Caco-2 (cell line): ENCODE measurements around the gene CEP131. TPM values are rescaled to one million over a fixed set of nuclear protein-coding genes. Genes with fewer than 3 reads are reported as not detected.
A peak's percentile ranks its signal among the peaks of the same experiment; 100 is the strongest.

ENCODE experiments used
- BruUV-seq: library from RNA; stranded (reverse); fragments of 400-500 nt; replicated peaks from 2 replicates; lab custom pipeline; 2021; lab: Mats Ljungman, UMichigan
- CTCF ChIA-PET: fragments of 300-600 bp; sonication (Branson Sonifier 250); formaldehyde crosslinking; loops from one replicate; lab custom pipeline; 2022; ENCODE audit warnings: antibody characterized with exemption; lab: Charles Lee
- POLR2A ChIA-PET: fragments of 300-600 bp; sonication (Branson Sonifier 250); formaldehyde crosslinking; loops from one replicate; lab custom pipeline; 2022; ENCODE audit warnings: antibody characterized with exemption; lab: Charles Lee
- DNase-seq, 2 experiments: peaks; one replicate each; pipeline versions ENCODE4 v3.0.0 to v3.0.0-alpha.2; 2020 to 2022
- H3K27me3 ChIP-seq: replicated peaks from 2 replicates; pipeline ENCODE4 v1.6.0; 2011; ENCODE audit warnings: low read length; ENCODE audit not compliant: control insufficient read depth, insufficient read depth
- H3K36me3 ChIP-seq: 2 replicates; pipeline ENCODE4 v1.5.1; 2011; ENCODE audit warnings: low read length; ENCODE audit not compliant: control insufficient read depth, insufficient read depth
- H3K4me1 ChIP-seq: fragments of 250-450 bp; sonication (Bioruptor Pico); 2 replicates; pipeline ENCODE4 v1.5.1; 2020; ENCODE audit warnings: mild to moderate bottlenecking
- H3K4me3 ChIP-seq: 2 replicates; pipeline ENCODE4 v1.5.1; 2011; ENCODE audit warnings: low read depth, mild to moderate bottlenecking, control low read depth, low read length
- H3K9me3 ChIP-seq: fragments of 250-450 bp; sonication (Bioruptor Pico); 2 replicates; pipeline ENCODE4 v1.5.1; 2020; ENCODE audit warnings: mild to moderate bottlenecking, moderate library complexity
- H3K27ac Mint-ChIP-seq: one replicate; pipeline ENCODE4 v1.8.0; 2022; ENCODE audit warnings: mixed read lengths; ENCODE audit not compliant: unreplicated experiment
- H3K27me3 Mint-ChIP-seq: one replicate; pipeline ENCODE4 v1.8.0; 2022; ENCODE audit warnings: mixed read lengths; ENCODE audit not compliant: insufficient read depth, unreplicated experiment
- H3K36me3 Mint-ChIP-seq: one replicate; pipeline ENCODE4 v1.8.0; 2022; ENCODE audit warnings: mild to moderate bottlenecking, mixed read lengths; ENCODE audit not compliant: insufficient read depth, unreplicated experiment
- H3K4me1 Mint-ChIP-seq: one replicate; pipeline ENCODE4 v1.8.0; 2022; ENCODE audit warnings: low read depth, mixed read lengths; ENCODE audit not compliant: unreplicated experiment
- H3K4me3 Mint-ChIP-seq: one replicate; pipeline ENCODE4 v1.8.0; 2022; ENCODE audit warnings: mild to moderate bottlenecking, moderate library complexity, mixed read lengths; ENCODE audit not compliant: unreplicated experiment
- H3K9me3 Mint-ChIP-seq: one replicate; pipeline ENCODE4 v1.8.0; 2022; ENCODE audit warnings: mixed read lengths; ENCODE audit not compliant: unreplicated experiment
- intact Hi-C: fragments of 100-400 bp; cut with micrococcal nuclease; formaldehyde crosslinking; loops from one replicate; pipeline ENCODE4 v1.10.0; 2022; ENCODE audit not compliant: unreplicated experiment
- total RNA-seq: library from RNA; stranded (reverse); gene quantifications from 2 replicates; pipeline ENCODE4 v1.2.3, GENCODE V29; 2022
- TF ChIP-seq, protein P1 (sequence below), 2 experiments: fragments of 200-600 bp in 1 of 2; IDR thresholded peaks; 1 replicate in 1 of 2; 2 replicates in 1 of 2; pipeline versions ENCODE4 v1.5.1 to v1.8.0; 2011 to 2022; ENCODE audit warnings: antibody characterized with exemption in 1 of 2, control low read depth in 1 of 2, inconsistent platforms in 1 of 2, low read depth in 1 of 2, low read length in 1 of 2, mild to moderate bottlenecking in 1 of 2, moderate library complexity in 1 of 2; ENCODE audit not compliant: insufficient read depth in 1 of 2, severe bottlenecking in 1 of 2, unreplicated experiment in 1 of 2

CEP131 gene
- total RNA-seq, 1 experiment from 2014 or later, result 28.4 TPM

DNA sequence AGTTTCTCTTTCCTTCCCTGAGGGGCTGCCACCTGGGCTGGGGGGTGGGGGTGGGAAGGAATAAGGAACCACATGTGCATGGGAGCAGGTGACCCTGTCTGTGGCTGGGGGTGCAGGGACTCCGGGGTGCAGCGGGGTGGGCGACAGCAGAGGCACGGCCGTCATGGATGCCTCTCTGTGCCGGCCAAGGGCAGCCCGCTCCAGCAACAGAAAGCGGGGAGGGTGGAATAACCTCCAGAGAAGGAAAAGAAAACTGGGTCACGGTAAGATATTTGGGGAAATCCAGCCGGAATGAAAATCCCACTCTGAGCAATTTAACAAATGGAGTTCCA, 20.5 kb upstream of the CEP131 start:
- Histone ChIP-seq H3K4me3 (no peak overlapping the region), H3K36me3 (no peaks in the 10 kb centered on the region), H3K27me3 (no peaks in the 10 kb centered on the region), H3K4me1 (no peaks in the 10 kb centered on the region), H3K9me3 (no peaks in the 10 kb centered on the region)
- Mint-ChIP-seq H3K9me3 (no peaks in the 10 kb centered on the region), H3K27ac (no peak overlapping the region), H3K4me3 (no peak overlapping the region), H3K4me1 (peaks cover 6% of the 10 kb centered on the region), H3K36me3 (peaks cover 82% of the 10 kb centered on the region), H3K27me3 (no peaks in the 10 kb centered on the region)
- no TSS peak for BruUV-seq
- ChIA-PET CTCF (no interaction called here), POLR2A (no interaction called here)
- TF ChIP-seq, protein P1, sequence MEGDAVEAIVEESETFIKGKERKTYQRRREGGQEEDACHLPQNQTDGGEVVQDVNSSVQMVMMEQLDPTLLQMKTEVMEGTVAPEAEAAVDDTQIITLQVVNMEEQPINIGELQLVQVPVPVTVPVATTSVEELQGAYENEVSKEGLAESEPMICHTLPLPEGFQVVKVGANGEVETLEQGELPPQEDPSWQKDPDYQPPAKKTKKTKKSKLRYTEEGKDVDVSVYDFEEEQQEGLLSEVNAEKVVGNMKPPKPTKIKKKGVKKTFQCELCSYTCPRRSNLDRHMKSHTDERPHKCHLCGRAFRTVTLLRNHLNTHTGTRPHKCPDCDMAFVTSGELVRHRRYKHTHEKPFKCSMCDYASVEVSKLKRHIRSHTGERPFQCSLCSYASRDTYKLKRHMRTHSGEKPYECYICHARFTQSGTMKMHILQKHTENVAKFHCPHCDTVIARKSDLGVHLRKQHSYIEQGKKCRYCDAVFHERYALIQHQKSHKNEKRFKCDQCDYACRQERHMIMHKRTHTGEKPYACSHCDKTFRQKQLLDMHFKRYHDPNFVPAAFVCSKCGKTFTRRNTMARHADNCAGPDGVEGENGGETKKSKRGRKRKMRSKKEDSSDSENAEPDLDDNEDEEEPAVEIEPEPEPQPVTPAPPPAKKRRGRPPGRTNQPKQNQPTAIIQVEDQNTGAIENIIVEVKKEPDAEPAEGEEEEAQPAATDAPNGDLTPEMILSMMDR (IDR thresholded peaks at IDR 0.05; ENCODE audit: insufficient read depth in 1 of 2, low read depth in 1 of 2, low read length in 1 of 2, severe bottlenecking in 1 of 2, unreplicated experiment in 1 of 2), result no peak
- intact Hi-C loops, result no loop called here
- no peak for DNase-seq

DNA sequence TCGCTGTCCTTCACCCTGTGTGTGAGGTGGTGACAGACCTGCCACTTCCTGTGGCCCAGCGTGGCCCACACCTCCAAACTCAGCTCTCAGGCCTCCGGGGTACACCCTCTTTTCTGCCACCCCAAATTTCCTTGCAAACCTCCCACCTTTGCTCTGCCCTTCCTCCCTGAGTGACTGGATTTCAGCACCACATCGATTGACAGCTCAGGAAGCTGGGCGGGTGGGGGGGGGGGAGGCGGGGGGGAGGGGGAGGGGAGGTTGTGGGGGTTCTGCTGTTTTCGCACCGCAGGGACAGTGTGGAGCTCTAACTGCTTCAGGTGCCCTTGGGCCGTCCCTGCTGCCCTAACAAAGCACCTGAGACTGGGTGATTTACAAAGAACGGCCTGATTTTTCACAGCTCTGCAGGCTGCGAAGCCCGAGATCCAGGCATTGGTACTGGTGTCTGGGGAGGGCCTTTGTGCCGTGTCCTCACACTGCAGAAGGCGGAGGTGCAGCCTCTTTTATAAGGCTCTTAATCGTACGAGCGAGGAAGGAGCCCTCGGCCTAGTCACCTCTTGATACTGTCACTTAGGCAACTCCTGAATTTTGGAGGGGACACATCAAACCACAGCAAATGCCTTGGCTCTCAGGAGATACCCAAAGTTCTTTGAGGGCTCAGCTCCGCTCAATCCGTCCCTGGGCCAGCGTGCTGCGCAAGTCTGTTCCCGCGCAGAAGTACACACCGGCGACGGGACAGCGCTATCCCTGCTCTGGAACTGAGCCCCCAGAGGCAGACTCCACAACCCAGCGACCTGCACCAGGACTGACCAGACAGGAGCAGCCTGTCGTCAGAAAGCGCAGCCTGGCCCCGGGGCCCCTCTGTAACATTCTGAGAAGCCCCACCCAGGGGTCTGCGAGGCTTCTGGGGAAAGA, 19.9 kb upstream of the CEP131 start:
- Mint-ChIP-seq H3K27me3 (no peaks in the 10 kb centered on the region), H3K4me3 (no peak overlapping the region), H3K9me3 (no peaks in the 10 kb centered on the region), H3K27ac (no peak overlapping the region), H3K4me1 (peaks cover 6% of the 10 kb centered on the region), H3K36me3 (peaks cover 76% of the 10 kb centered on the region)
- Histone ChIP-seq H3K27me3 (no peaks in the 10 kb centered on the region), H3K36me3 (no peaks in the 10 kb centered on the region), H3K4me3 (no peak overlapping the region), H3K4me1 (peaks cover 5% of the 10 kb centered on the region; the same call in 1 of the 2 replicates), H3K9me3 (no peaks in the 10 kb centered on the region)
- BruUV-seq, result no TSS peak
- intact Hi-C loops, result no loop called here
- TF ChIP-seq, protein P1 (IDR thresholded peaks at IDR 0.05; ENCODE audit: insufficient read depth in 1 of 2, low read depth in 1 of 2, low read length in 1 of 2, severe bottlenecking in 1 of 2, unreplicated experiment in 1 of 2), result no peak
- CTCF ChIA-PET, result no interaction called here
- POLR2A ChIA-PET, result no interaction called here
- DNase-seq, result no peak

DNA sequence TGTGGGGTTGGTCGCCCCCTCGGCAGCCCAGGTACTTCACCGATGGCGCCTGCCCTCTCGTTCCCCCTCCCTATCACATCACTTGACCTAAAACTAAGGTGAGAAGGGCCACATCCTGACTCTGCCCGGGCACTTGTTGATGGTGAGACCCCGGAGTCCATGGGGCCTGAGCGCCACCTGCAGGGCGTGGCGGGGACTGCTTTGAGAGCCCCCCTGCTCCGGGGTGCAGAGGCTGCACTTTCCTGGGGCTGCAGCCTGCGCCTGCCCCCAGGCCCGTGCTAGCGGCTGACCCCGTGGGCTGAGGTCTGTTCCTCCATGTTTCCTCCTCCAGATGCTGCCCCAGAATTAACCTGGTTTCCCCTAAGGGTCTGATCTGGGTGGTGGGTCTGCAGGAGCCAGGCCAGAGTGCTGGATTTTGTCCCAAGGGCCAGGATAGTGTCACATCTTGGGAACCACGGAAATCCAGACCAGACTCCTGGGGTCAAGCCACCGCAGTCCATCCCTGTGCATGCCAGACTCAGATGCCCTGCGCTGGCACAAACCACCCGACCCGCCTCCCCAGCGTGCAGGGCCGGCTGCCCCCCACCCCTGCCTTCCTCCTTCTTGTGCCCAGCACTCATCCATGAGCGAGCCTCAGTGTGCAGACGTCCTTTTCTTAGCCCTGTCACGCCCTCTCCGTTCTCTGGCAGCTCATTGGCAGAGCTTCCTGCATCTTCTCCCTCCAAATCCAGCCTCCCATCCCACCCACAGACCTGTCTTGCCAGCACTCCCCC, 19.1 kb upstream of the CEP131 start:
- peaks cover 69% of the 10 kb centered on the region for H3K36me3 Mint-ChIP-seq
- peaks cover 6% of the 10 kb centered on the region for H3K4me1 Mint-ChIP-seq
- TF ChIP-seq, protein P1 (IDR thresholded peaks at IDR 0.05; ENCODE audit: insufficient read depth in 1 of 2, low read depth in 1 of 2, low read length in 1 of 2, severe bottlenecking in 1 of 2, unreplicated experiment in 1 of 2), result peak; percentile 82 to 93
- ChIA-PET POLR2A (no interaction called here), CTCF (no interaction called here)
- H3K27me3 Mint-ChIP-seq, result no peaks in the 10 kb centered on the region
- no peaks in the 10 kb centered on the region for H3K27me3 ChIP-seq
- H3K36me3 ChIP-seq, result no peaks in the 10 kb centered on the region
- no peaks in the 10 kb centered on the region for H3K9me3 Mint-ChIP-seq
- H3K4me3 Mint-ChIP-seq, result peak overlapping the region; percentile 42
- DNase-seq, result peak in 1 of 2 experiments; percentile 80
- H3K27ac Mint-ChIP-seq, result no peak overlapping the region
- intact Hi-C loops, result no loop called here
- H3K4me1 ChIP-seq, result peaks cover 6% of the 10 kb centered on the region; the same call in 1 of the 2 replicates
- no peak overlapping the region for H3K4me3 ChIP-seq
- no peaks in the 10 kb centered on the region for H3K9me3 ChIP-seq
- no TSS peak for BruUV-seq
